HG02884 (cell line): ENCODE results near the gene VPS37B.
"Not testable (repeated sequence)": the region's sequence is repeated elsewhere in the genome, so short reads cannot be mapped to it uniquely, and the experiment has no call there.

Source experiments
- ATAC-seq: cut with Tn5 transposase; IDR thresholded peaks from one replicate; pipeline ENCODE4 v1.9.1; 2021; ENCODE audit warnings: mild to moderate bottlenecking, moderate library complexity; ENCODE audit not compliant: unreplicated experiment

Gene VPS37B

GRCh38 chr12:122908915-122909314 is 13.0 kb upstream of the VPS37B start:
- no peak for ATAC-seq

GRCh38 chr12:122905258-122905657 is 9.3 kb upstream of the VPS37B start:
- not testable (repeated sequence) for ATAC-seq

- ATAC-seq, result no peak
Observed at GRCh38 chr12:122903693-122904034, 7.7 kb upstream of the VPS37B start.

- ATAC-seq, result no peak
Observed at GRCh38 chr12:122902854-122903692, 7.1 kb upstream of the VPS37B start.

DNA sequence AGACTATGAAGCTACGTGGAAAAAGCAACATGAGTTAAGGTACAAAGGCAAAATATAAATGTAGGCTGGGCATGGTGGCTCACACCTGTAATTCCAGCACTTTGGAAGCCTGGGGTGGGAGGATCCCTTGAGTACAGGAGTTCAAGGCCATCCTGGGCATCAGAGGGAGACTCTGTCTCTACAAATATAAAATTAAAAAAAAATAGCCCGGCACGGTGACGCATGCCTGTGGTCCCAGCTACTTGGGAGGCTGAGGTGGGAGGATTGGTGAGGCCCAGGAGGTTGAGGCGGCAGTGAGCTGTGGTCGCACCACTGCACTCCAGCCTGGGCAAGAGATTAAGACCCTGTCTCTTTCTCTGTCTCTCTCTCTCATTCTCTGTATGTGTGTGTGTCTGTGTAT is 4.0 kb upstream of the VPS37B start:
- ATAC-seq, result no peak

GRCh38 chr12:122896662-122897061 is 738 bp upstream of the VPS37B start:
- no peak for ATAC-seq

DNA sequence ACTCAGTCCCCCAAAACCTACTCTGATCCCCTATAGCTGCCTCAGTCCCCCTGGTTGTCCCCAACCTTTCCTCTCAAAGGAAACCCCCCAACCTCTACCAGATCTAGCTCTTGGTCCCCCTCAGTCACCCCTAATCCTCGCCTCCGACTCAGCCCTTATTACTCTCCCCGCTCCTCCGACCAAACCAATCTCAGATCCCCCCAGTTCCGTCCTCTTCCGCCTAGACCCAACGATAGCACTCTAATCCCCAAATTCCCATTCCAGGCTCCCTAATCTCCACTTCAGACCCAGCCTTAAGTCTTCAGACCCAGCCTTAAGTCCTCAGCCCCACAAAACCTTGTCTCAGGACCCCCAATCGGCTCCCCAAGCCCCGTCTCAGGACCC is 612 bp downstream of the VPS37B start:
- ATAC-seq, result no peak

GRCh38 chr12:122894193-122895121 is 1.5 kb downstream of the VPS37B start:
- no peak for ATAC-seq

- no peak for ATAC-seq
Observed at GRCh38 chr12:122893208-122894153, 2.4 kb downstream of the VPS37B start.

GRCh38 chr12:122892724-122893123 is 3.2 kb downstream of the VPS37B start:
- not testable (repeated sequence) for ATAC-seq

DNA sequence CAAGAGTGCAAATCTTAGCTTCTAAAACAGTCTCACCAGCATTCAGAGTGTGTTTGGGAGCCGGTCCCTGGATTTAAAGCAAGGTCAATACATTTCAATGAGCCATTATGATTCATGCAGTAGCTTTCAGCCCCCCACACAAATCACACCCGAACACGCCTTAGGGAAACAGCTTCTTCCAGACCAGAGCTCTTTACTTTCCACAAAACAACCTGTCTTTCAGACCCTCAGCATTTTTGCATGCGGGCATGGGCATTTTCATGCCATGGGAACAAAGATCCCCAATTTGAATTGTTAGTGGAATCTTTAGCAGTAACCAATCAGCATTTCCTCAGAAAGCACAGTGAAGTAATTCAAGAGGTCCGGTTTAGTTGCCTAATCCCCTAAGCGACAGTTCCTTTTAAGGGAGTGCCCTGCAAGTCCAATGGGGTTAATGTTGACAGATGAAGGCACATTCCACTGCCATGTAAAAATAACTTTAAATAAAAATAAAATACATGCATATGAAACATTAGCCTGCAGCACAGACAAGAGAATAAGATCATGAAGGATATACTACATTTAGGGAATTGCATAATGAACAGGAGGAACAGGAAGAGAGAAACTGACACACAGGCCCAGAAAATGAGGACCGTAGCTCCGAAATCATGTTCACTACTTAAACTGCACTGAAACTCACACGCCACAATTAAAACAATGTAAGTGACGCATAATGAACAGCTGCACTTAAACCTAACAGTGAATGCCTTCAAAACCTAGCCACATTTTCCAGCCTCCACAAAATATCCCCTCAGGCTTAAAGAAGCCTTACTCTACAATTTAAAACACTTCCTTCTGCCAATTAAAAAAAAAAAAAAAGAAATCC is 4.0 kb downstream of the VPS37B start:
- ATAC-seq, result no peak

DNA sequence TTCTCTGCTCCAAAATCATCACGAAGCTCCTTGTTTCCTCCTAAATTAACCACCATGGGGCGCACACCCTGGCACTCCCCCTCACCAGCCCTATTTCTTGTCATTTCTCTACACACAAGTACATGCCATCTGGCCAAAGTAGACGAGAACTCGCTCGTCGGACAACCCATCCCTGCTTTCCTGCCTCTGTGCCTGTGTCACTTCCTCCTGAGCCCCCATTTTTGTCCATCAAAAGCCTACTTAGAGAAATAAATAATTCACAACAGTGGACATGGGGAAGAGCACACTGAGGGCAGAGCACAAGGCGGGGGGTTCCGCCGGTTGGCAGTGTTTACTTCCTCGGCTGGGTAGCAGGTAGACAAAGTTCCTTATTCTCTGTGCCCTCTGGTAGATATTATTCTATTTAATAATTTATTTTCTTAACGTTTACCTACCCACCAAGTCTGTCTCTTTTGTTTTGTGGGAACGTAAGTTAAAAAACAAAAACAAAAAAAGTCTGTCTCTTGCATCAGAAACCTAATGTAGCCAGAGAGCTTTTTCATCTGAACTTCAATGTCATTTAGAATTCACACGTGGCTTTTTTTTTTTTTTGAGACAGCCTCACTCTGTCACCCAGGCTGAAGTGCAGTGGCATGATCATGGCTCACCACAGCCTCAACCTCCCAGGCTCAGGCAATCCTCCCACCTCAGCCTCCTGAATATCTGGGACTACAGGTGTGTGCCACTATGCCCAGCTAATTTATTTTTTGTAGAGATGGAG is 6.0 kb downstream of the VPS37B start:
- no peak for ATAC-seq

DNA sequence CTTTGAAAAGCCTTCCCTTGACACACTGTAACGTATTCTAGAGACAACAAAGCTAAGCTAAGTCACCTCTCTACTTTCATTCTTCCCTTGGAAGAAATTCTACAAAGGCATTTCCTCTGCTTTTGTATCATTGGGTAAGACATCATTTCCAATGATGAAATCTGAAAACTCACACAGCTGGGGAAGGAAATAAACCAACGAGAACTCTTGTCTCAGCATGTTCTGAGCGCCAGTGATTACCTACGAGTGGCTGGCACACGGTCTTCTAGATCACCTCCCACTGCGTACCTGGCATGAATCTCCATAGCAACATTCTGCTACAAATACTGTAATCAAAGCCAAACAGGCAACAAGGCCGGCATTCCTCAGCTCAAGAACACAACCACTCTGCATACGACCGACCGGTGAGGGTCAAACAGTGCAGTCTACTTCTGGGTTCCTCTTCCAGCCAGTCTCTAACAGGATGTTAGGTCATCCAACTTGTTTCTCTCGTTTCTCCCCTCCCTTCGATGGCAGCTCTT is 7.6 kb downstream of the VPS37B start:
- ATAC-seq, result no peak

DNA sequence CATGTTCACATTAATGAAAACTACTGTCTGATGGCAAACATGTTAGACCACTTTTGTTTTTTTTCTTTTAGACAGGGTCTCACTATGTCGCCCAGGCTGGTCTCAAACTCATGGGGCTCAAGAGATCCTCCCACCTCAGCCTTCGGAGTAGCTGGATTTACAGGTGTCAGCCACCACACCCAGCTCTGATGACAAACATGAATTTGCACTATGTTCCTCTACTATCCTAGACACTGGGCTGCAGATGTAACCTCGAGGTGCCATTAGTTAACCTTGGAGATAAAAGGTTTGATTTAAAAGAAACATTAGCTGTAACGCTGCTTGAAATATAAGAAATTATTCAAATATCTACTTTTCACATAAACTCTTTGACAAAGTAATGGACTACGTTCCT is 8.1 kb downstream of the VPS37B start:
- ATAC-seq, result no peak

GRCh38 chr12:122886851-122887818 is 8.8 kb downstream of the VPS37B start:
- peak; percentile 76 for ATAC-seq

DNA sequence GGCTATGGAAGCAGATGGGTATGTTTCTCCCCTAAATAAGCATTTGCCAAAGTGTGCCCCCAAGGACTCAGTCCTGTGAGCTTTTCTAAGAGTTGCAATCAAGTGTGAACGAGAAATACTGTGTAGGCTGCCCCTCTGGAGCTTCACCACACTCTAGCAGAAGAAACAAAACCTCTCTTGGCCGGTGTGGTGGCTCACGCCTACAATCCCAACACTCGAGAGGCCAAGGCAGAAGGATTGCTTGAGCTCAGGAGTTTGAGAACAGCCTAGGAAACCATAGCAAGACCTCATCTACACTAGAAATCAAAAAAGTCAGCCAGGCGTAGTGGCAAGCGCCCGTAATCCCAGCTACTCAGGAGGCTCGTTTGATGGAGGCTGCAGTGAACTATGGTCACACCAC is 9.8 kb downstream of the VPS37B start:
- ATAC-seq, result no peak

- no peak for ATAC-seq
Observed at GRCh38 chr12:122884860-122885259, 11.1 kb downstream of the VPS37B start.
